ACHN (cell line): Measurements from ENCODE around the gene ATOH1.

Experiments
- DNase-seq: peaks from one replicate; pipeline ENCODE4 v3.0.0-alpha.2; 2015
- in situ Hi-C: cut with HindIII; loops from 2 replicates; pipeline ENCODE4 v1.10.0; 2017; ENCODE audit warnings: low sequenced_read_pairs, low pct_ligation_motif_present, low pct_unique_long_range_greater_than_20kb

Gene ATOH1

DNA sequence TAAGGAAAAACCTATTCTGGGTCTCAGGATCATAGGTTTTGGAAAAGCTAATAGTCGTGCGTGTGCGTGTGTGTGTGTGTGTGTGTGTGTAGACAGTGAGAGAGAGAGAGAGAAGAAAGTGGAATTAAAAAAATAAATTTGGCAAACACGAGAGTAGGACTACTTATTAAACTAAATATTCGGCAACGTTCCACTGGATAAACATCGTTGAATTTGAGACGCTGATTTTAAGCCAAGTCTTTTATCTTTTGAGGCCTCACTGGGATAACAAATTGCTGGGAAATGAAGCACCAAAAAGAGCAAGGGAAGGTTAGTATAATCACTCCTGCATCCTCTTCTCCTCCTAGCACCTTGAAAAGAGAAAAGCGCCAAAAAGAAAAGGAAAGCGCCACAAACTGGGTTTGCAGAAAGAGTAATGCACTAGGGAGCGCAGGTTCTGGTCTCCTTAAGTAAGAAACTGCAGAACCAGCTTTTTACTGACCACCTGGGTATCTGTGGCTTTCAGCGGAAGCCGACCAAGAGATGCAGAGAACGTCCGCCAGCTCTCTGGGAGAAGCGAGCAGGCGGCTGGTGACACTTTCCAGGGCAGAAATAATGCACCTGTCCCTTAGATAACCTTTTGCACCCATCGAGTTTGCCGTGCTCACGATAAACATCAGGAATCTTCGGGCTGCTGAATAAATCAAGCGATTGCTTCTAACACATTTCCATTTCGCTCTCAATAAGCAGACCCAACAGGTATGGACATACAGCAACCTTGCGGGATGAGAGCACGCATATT, 3.4 kb downstream of the ATOH1 start:
- DNase-seq: no peak
- in situ Hi-C loops: no loop called here

DNA sequence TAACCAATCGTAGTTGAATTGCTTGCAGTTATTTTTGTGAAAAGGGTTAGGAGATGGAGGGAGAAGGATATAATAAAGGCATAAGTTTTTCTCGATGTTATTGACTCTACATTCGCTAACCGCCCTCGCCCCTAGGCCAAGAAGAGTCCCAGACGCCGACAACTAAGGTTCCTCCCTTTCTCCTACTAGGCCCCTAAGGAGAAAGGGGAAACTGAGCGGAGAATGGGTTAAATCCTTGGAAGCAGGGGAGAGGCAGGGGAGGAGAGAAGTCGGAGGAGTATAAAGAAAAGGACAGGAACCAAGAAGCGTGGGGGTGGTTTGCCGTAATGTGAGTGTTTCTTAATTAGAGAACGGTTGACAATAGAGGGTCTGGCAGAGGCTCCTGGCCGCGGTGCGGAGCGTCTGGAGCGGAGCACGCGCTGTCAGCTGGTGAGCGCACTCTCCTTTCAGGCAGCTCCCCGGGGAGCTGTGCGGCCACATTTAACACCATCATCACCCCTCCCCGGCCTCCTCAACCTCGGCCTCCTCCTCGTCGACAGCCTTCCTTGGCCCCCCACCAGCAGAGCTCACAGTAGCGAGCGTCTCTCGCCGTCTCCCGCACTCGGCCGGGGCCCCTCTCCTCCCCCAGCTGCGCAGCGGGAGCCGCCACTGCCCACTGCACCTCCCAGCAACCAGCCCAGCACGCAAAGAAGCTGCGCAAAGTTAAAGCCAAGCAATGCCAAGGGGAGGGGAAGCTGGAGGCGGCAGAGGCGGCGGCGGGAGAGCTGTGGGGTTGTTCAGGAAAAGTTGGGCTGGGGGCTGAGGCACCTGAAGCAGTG, 5.9 kb downstream of the ATOH1 start:
- no peak for DNase-seq

DNA sequence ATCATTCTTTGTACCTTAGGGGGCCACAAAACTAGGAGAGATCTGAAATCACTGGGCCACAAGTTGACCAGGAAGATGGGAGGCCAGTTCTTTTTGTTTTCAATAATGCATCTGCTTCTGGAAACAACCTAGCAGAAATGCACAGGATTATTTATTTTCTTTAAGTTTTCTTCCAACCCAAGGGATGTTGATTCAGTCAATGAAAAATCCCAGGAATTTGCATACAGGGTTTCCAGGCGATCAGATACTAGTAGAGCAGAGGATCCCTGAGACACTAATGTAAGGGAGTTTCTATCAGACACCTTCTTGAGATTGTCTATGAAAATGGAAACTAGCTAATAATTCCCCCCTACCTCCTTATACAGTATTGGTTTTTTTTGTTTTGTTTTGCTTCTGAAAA, 7.4 kb downstream of the ATOH1 start:
- in situ Hi-C loops: no loop called here
- DNase-seq: no peak

More for the DNA sequence above, 5.9 kb downstream of the ATOH1 start:
- in situ Hi-C loops: no loop called here

DNA sequence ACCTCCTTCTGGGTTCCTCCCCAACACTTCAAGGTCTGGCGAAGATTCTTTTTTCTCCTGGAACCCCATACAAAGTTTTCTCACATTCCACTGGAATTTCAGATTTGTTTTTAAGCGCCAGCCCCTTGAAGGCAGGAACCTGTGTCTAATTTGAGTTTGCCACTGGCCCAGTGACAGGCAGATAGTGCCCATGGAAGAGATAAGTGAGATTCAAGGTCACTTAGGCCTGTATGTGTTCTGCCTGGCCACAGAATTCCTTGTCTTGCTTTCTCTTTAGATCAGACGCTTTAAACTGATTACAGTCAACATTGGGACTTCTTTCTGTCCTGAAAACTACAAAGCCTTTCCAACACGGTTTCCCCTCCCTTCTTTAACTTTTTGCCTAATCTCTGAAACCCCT, 11.2 kb downstream of the ATOH1 start:
- in situ Hi-C loops: no loop called here

DNA sequence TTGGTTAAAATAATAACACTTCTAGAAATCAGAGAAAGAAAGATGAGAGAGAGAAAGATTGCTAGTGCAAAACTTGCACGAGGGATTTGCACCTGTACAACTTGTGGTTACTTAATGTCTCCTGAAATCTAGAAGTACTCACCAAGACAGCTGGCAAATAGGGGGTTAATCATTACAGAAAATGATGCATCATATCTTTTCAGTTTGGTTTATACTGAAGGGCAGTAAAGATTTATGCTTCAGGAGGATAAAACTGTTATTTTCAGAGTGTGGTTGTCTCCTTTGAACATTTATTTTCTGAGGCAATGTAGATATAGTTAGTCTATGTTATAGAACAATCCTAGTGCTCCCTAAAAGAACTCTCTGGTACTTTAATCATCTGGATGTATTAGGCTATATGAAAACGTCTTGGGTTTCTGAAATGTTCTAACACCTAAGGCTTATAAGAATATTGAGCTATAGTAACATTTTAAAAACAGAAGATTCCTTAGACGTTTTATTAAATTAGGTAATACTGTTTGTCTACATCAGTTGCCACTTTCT, 13.3 kb downstream of the ATOH1 start:
- in situ Hi-C loops: no loop called here
- no peak for DNase-seq

More for the DNA sequence above, 11.2 kb downstream of the ATOH1 start:
- no peak for DNase-seq

DNA sequence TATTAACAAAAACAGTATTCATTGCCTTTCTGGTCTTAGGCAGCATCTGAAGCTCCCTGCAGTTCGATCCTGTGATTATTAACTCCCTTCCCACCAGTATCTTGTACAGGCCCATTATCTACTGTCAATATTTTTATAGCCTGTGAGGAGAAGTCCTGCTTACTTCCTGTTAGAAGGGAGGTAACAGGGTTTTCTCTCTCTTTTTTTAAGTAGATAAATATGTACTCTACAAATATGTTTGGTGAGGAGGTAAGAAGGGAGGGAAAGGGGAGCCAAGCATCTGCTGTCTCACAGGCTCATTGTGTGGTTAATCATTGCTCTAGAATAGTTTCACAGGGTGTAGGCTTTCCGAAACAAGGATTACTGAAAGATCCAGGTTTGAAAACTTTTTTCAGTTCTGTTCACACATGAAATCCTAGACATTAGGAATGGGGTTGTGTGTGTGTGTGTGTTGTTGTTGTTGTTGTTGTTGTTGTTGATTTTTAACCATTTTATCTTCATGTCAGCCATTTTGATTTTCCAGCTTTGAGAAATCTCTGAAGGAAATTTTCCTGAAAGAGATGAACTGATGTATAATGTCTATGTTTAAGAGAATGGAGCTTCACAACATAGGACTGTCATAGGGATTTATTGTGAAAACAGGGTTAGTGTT, 14.2 kb downstream of the ATOH1 start:
- DNase-seq: no peak
- in situ Hi-C loops: no loop called here

DNA sequence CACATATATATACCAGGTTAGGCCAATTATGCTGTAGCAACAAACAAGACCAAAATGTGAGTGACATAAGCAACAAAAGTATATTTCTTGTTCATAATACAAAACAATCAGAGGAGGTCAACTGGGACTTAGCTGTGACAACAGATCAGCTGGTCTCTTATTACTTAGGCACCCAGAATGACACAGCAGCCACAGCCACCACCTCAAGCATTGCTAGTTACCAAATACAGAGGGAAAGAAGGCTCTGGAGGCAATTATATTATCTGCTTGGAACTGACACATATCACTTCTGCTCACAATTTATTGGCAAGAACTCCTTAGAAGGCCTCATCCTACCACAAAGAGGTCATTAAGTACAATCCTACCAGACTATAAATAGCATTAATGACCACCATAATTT, 15.2 kb downstream of the ATOH1 start:
- DNase-seq: no peak
- in situ Hi-C loops: no loop called here

DNA sequence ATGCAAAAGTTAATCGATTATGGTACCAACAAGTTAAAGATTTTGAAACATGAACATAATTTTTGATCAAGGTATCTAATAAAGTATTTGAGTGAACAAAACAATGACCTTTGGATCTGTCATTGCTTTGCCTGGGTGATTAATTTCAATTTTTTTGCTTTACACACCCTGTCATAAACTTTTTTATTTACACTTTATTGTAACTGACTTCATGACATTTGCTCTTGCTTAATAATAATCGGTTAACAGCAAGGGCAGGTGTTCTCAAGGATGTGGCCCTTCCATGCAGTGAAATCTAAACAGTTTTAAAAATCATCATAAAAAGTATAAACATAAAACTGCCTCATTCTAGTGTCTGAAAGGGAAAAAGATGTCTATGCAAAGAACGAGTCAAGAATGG, 24.1 kb downstream of the ATOH1 start:
- in situ Hi-C loops: no loop called here
- no peak for DNase-seq

DNA sequence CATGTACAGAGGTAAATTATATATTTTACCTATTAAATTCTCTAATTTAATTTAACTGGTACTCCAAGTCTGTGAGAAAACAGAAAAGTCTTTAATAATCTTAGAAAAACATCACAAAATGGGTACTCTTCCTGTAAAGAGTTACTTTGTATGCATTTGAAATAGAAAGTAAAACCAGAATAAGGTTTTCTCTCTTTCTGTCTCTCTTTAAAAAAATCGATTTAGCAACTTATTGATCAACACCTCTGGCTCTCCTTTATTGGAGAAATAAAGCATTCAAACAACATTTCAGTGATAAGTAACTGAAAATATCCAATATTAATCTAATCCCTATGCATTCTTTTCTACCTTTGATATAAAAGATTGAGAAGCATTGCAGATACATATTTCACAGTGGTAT, 27.4 kb downstream of the ATOH1 start:
- in situ Hi-C loops: no loop called here
- DNase-seq: no peak

DNA sequence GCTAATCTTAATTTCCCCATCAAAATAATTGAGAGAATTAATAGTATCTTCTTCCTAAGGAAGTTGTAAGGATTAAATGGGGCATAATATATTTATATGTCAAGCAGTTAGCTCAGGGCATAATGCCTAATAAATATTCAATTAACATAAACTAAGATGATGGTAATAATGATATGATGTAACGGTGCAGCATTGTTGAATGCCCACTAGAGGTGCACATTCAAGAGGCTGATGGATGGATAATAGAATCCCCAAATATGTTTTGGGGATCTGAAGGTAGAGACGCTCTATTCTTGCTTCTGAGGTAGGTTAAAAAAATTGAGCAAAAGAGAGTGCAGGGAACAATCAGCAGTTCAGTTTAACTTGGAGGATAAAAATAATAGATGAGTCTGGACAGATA, 37.1 kb downstream of the ATOH1 start:
- DNase-seq: no peak
- in situ Hi-C loops: no loop called here

DNA sequence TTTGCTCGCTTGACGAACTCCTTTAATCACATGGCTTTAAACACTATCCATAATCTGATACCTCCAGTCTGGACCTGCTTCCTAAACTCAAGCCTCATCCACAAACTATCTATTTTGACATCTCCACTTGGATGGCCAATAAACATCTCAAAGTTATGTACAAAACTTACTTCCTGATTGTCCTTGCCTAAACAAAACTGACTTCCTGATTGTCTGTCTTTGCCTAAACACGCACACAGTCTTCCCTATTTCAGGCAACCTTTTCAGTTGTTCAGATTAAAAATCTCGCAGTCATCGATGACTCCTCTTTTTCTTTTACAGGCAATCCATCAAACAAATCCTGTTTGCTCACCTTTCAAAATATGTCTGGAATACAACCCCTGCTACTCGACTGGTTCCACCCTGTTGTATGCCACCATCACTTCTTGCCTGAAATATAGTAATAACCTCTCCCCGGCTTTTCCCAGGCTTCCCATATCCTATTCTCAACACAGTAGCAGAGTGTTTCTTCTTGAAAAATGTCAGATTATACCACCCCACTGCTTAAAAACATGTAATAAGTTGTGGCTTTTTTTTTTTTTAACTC, 39.0 kb downstream of the ATOH1 start:
- no peak for DNase-seq
- in situ Hi-C loops: no loop called here

DNA sequence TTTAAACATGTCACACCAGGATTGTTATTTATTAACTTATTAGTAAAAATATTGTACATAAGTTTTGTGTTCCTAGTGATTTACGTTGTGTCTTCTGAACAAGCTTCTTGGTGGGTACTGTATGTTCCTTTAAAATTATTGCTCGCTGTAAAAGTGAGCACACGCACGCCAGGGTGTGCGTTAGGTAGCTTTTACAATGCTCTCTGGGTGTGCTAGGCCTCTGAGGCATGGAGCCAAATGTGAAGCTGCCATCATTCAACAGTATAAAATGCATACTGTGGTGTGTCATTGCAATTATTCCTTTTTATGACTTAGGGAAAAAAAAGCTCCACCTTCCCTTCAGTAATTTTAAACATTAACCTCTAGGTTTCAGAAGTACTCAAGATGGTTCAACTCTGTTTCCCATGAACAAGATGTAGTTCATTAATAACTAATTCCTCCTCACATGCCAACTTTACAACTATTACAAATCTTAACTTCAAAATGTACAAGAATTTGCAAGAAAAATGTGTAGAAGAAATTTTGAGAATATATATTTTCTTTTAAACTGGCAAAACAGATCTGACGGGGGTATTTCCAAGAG, 42.4 kb downstream of the ATOH1 start:
- in situ Hi-C loops: no loop called here

DNA sequence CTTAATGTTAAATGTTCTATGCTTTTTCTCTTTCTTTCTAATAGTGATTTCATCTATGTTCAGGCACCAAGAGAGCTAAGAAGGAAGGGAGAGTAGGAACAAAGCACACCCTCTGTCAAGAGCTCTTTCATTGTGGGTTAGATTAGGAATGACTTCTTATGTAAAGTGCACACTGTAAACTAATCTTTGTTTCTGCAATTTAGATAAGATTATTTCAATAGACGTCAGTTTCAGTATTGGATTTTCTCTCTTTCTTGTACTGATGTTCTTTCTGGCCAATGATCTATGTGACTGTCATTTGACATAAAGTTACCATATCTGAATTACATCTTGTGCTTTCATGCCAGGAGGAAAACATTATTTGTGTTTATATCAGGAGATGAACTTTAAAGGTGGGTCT, 48.2 kb downstream of the ATOH1 start:
- no peak for DNase-seq
- in situ Hi-C loops: no loop called here

More for the DNA sequence above, 42.4 kb downstream of the ATOH1 start:
- no peak for DNase-seq

DNA sequence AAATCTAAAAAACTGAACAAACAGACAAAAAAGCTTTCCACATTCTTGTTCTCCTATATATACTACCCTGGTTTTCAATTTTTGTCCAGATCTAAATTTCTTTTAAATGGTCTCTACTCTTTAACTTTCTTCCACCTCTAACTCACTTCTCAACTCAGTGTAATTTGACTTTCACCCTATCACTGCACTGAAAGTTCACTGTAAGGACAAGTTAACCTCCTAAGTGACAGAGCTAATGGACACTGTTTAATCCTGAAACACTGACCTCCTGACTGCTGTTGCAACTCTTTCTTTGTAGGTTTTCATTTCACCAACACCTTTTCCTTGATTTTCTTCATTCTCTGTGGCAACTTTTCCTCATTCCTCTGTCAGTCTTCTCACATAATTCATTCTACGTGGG, 50.0 kb downstream of the ATOH1 start:
- in situ Hi-C loops: no loop called here
- DNase-seq: no peak

DNA sequence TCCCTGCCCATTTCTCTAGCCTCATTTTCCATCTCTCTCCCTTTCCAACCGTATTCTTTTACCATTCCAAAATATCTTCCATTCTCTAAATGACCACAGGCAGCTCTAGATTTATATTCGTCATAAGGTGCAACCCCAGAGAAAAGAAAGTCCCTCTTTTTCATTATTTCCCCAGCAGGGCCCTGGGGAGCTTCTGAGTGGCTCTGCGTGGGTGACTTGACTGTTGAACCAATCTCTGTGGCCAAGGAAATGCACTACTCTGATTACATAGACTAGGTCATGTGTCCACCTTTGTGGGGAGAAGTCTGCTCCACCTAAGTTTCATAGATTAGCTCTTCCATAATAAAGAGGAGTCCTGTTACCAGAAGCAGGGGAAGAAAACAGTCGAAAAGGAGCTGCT, 51.4 kb downstream of the ATOH1 start:
- no peak for DNase-seq

More for the DNA sequence above, 51.4 kb downstream of the ATOH1 start:
- in situ Hi-C loops: no loop called here
